GM21786 (cell line): ENCODE data around the gene HSD17B8.

Source experiments
- ATAC-seq: cut with Tn5 transposase; IDR thresholded peaks from one replicate; pipeline ENCODE4 v1.9.1; 2021; ENCODE audit not compliant: unreplicated experiment

The HSD17B8 gene

GRCh38 chr6:33171016-33171879 lies 33.2 kb upstream of the HSD17B8 start:
- no peak for ATAC-seq

- no peak for ATAC-seq
These were observed 32.4 kb upstream of the HSD17B8 start for GRCh38 chr6:33171880-33172687.

GRCh38 chr6:33172688-33173534 lies 31.5 kb upstream of the HSD17B8 start:
- ATAC-seq, result no peak

- no peak for ATAC-seq
These were observed 30.8 kb upstream of the HSD17B8 start for GRCh38 chr6:33173535-33174180.

- no peak for ATAC-seq
These were observed 29.7 kb upstream of the HSD17B8 start for GRCh38 chr6:33174784-33175183.

GRCh38 chr6:33175436-33176069 lies 28.9 kb upstream of the HSD17B8 start:
- ATAC-seq, result no peak

- ATAC-seq, result no peak
These were observed 27.5 kb upstream of the HSD17B8 start for GRCh38 chr6:33176906-33177305.

GRCh38 chr6:33177552-33178446 lies 26.7 kb upstream of the HSD17B8 start:
- ATAC-seq, result no peak

GRCh38 chr6:33178755-33179475 lies 25.5 kb upstream of the HSD17B8 start:
- no peak for ATAC-seq

GRCh38 chr6:33181141-33181540 lies 23.3 kb upstream of the HSD17B8 start:
- ATAC-seq, result no peak

- no peak for ATAC-seq
These were observed 21.3 kb upstream of the HSD17B8 start for GRCh38 chr6:33183071-33183683.

GRCh38 chr6:33185190-33185589 lies 19.3 kb upstream of the HSD17B8 start:
- ATAC-seq, result no peak

- no peak for ATAC-seq
These were observed 18.7 kb upstream of the HSD17B8 start for GRCh38 chr6:33185654-33186187.

- ATAC-seq, result no peak
These were observed 16.6 kb upstream of the HSD17B8 start for GRCh38 chr6:33187809-33188208.

GRCh38 chr6:33189164-33189563 lies 15.3 kb upstream of the HSD17B8 start:
- no peak for ATAC-seq

GRCh38 chr6:33189625-33190448 lies 14.6 kb upstream of the HSD17B8 start:
- ATAC-seq, result no peak

GRCh38 chr6:33190504-33191107 lies 13.8 kb upstream of the HSD17B8 start:
- no peak for ATAC-seq
